K562 (cell line): ENCODE data around the gene ST8SIA2. TPM values are rescaled to one million over a fixed set of nuclear protein-coding genes. Genes with fewer than 3 reads are reported as not detected.

Experiments used
- ATAC-seq: fragments of 200-7000 bp; cut with Tn5 transposase; 3 replicates; pipeline ENCODE4 v1.9.1; 2020; ENCODE audit warnings: moderate library complexity
- BruUV-seq: library from RNA; stranded (reverse); fragments of 400-500 nt; replicated peaks from 2 replicates; lab custom pipeline; 2021; lab: Mats Ljungman, UMichigan
- CTCF ChIA-PET: fragments of 300-600 bp; formaldehyde crosslinking; extraction: SDS; loops from one replicate; lab custom pipeline; 2021; ENCODE audit warnings: low intra/inter-chr PET ratio; lab: Yijun Ruan, JAX
- POLR2A ChIA-PET: fragments of 300-600, 350-650 bp; sonication (Branson Sonifier 250); formaldehyde crosslinking; extraction: SDS; loops from one replicate; lab custom pipeline; 2021; ENCODE audit warnings: antibody characterized with exemption, inconsistent platforms; lab: Yijun Ruan, JAX
- DNase-seq, 4 experiments: peaks; one replicate each; pipeline versions ENCODE4 v3.0.0 to v3.0.0-alpha.2; 2011 to 2018; ENCODE audit warnings: low spot score in 3 of 4, mixed read lengths in 3 of 4; ENCODE audit errors: extremely low read depth in 1 of 4
- FAIRE-seq: peaks from 2 replicates; lab custom pipeline; 2011; peaks lifted over from hg19 to GRCh38; lab: Jason Lieb, UNC
- H2AFZ ChIP-seq: 2 replicates; pipeline ENCODE4 v1.6.0; 2011; ENCODE audit warnings: low read depth, low read length, control low read depth, inconsistent platforms
- H3K27ac ChIP-seq: fragments of 200-600 bp; 3 replicates; pipeline ENCODE4 v1.8.0; 2011; ENCODE audit warnings: low read depth, mild to moderate bottlenecking, control low read depth, inconsistent platforms, low read length, moderate library complexity, mixed read lengths; ENCODE audit errors: extremely low read depth
- H3K27me3 ChIP-seq, 2 experiments: fragments of 300-600 bp in 1 of 2; 2 replicates in 1 of 2; 3 replicates in 1 of 2; pipeline versions ENCODE4 v1.6.0 to v1.8.0; 2011; ENCODE audit warnings: inconsistent platforms in 2 of 2, low read length in 2 of 2, mild to moderate bottlenecking in 1 of 2, mixed read lengths in 1 of 2, moderate library complexity in 1 of 2; ENCODE audit not compliant: control insufficient read depth in 2 of 2, insufficient read depth in 2 of 2
- H3K36me3 ChIP-seq: fragments of 300-600 bp; 3 replicates; pipeline ENCODE4 v1.8.0; 2011; ENCODE audit warnings: mild to moderate bottlenecking, low read length, inconsistent platforms; ENCODE audit not compliant: control insufficient read depth, insufficient read depth
- H3K4me1 ChIP-seq, 2 experiments: fragments of 200-600 bp in 1 of 2; replicated peaks in 1 of 2; 2 replicates in 1 of 2; 3 replicates in 1 of 2; pipeline versions ENCODE4 v1.5.1 to v1.8.0; 2011; ENCODE audit warnings: inconsistent platforms in 2 of 2, low read length in 2 of 2, mild to moderate bottlenecking in 1 of 2, mixed read lengths in 1 of 2, moderate library complexity in 1 of 2; ENCODE audit not compliant: control insufficient read depth in 2 of 2, insufficient read depth in 2 of 2
- H3K4me2 ChIP-seq: 2 replicates; pipeline ENCODE4 v1.6.1; 2011; ENCODE audit warnings: low read length, control low read depth, inconsistent platforms, mixed read lengths; ENCODE audit not compliant: insufficient read depth
- H3K4me3 ChIP-seq: fragments of 200-600 bp; sonication (generic), shearing (Covaris generic); 2 replicates; pipeline ENCODE4 v1.5.1; 2016; ENCODE audit warnings: control low read depth, inconsistent platforms
- H3K79me2 ChIP-seq: fragments of 200-600 bp; 3 replicates; pipeline ENCODE4 v1.8.0; 2011; ENCODE audit warnings: low read length, inconsistent platforms; ENCODE audit not compliant: control insufficient read depth, insufficient read depth
- H3K9ac ChIP-seq, 2 experiments: 2 replicates each; pipeline versions ENCODE4 v1.6.0 to v1.6.1; 2011; ENCODE audit warnings: low read depth in 2 of 2, low read length in 2 of 2, control low read depth in 1 of 2, inconsistent platforms in 1 of 2, mild to moderate bottlenecking in 1 of 2, mixed read lengths in 1 of 2; ENCODE audit not compliant: insufficient read depth in 1 of 2
- H3K9me1 ChIP-seq: one replicate; pipeline ENCODE4 v1.6.0; 2011; ENCODE audit warnings: inconsistent platforms, mild to moderate bottlenecking, low read length, moderate library complexity; ENCODE audit not compliant: control insufficient read depth, insufficient read depth
- H3K9me3 ChIP-seq: replicated peaks from 2 replicates; pipeline ENCODE4 v1.5.1; 2011; ENCODE audit warnings: low read depth, low read length, inconsistent platforms; ENCODE audit not compliant: control insufficient read depth, insufficient read depth
- H4K20me1 ChIP-seq: replicated peaks from 2 replicates; pipeline ENCODE4 v1.6.1; 2011; ENCODE audit warnings: low read length, inconsistent platforms, mixed read lengths; ENCODE audit not compliant: control insufficient read depth, insufficient read depth
- PHF8 ChIP-seq: fragments of 200-600 bp; sonication (generic); IDR thresholded peaks from 2 replicates; pipeline ENCODE4 v1.6.1; 2012; ENCODE audit warnings: mixed run types, mild to moderate bottlenecking, inconsistent platforms, low read length, moderate library complexity, borderline replicate concordance
- RBM34 ChIP-seq: fragments of 200-400 bp; formaldehyde crosslinking; IDR thresholded peaks from 2 replicates; pipeline ENCODE4 v1.6.1; 2018; ENCODE audit warnings: low read length, borderline replicate concordance; ENCODE audit not compliant: insufficient read depth
- ZSCAN32 ChIP-seq: fragments of 450-650 bp; formaldehyde crosslinking; IDR thresholded peaks from 2 replicates; pipeline ENCODE4 v1.4.0; 2020; ENCODE audit warnings: mild to moderate bottlenecking, moderate library complexity
- WGBS: fragments of 100-300 bp; shearing (Covaris generic); methylation state at CpG from one replicate; pipeline ENCODE4 v1.1.6; 2016; ENCODE audit warnings: low coverage, mixed read lengths; ENCODE audit not compliant: insufficient coverage; ENCODE audit errors: missing lambda C conversion rate; 5-methylcytosine and 5-hydroxymethylcytosine counted together
- in situ Hi-C: fragments of 300-500 bp; cut with MboI; formaldehyde crosslinking; loops from 4 replicates; pipeline ENCODE4 v1.15.0; 2018; ENCODE audit warnings: inconsistent platforms, mixed read lengths
- intact Hi-C: fragments of 100-400 bp; cut with micrococcal nuclease; formaldehyde crosslinking; loops from 2 replicates; pipeline ENCODE4 v1.14.2; 2022
- polyA plus RNA-seq, 8 experiments: library from polyadenylated mRNA; depleted of rRNA in 4 of 8; stranded (reverse) in 5 of 8; unstranded in 3 of 8; fragments of >200 nt; fragmentation: Nextera tagmentation in 2 of 8; fragmentation: Illumina TruSeq in 1 of 8; extraction: Ambion mirVana in 2 of 8; extraction: Trizol in 1 of 8; gene quantifications; 2 replicates each; pipeline versions ENCODE4 v1.2.1 to v1.2.3, GENCODE V29; 2011 to 2014; ENCODE audit warnings: inconsistent platforms in 1 of 8, missing spikeins in 1 of 8
- total RNA-seq, 7 experiments: library from RNA; depleted of rRNA in 6 of 7; stranded (reverse); fragments of >200 nt in 6 of 7; fragmentation: Illumina TruSeq in 2 of 7; extraction: Trizol in 2 of 7; gene quantifications; 2 replicates each; pipeline versions ENCODE4 v1.2.1 to v1.2.3, GENCODE V29; 2011 to 2021; ENCODE audit warnings: low replicate concordance in 1 of 7

Gene ST8SIA2
- total and polyA plus RNA-seq, 9 of the 15 experiments (the other 6 are each of a cell fraction or from before 2014, with no cell fraction given) = not detected

GRCh38 chr15:92492551-92493115 lies 99.0 kb downstream of the ST8SIA2 start:
- no peaks in the 10 kb centered on the region for H3K36me3 ChIP-seq
- H4K20me1 ChIP-seq = no peaks in the 10 kb centered on the region
- H3K79me2 ChIP-seq = no peaks in the 10 kb centered on the region
- no peak for TF ChIP-seq PHF8
- POLR2A ChIA-PET = interaction anchor here (0.6 kb wide), 1 partner anchor 113 kb away, joined by 3 read pairs; no protein-coding TSS in a partner anchor
- intact Hi-C loops = no loop called here
- FAIRE-seq (no peak), ATAC-seq (no peak), DNase-seq (no peak)
- H3K27ac ChIP-seq = no peak overlapping the region
- in situ Hi-C loops = no loop called here
- no peaks in the 10 kb centered on the region for H3K4me1 ChIP-seq
- no peak overlapping the region for H3K9ac ChIP-seq
- H3K9me3 ChIP-seq = no peaks in the 10 kb centered on the region
- no TSS peak for BruUV-seq
- CTCF ChIA-PET = no interaction called here
- H2AFZ ChIP-seq = no peak overlapping the region
- no peak overlapping the region for H3K4me3 ChIP-seq
- H3K9me1 ChIP-seq = no peaks in the 10 kb centered on the region
- no peak overlapping the region for H3K4me2 ChIP-seq
- WGBS = 0% methylated on average over 7 of the region's 7 CpGs
- H3K27me3 ChIP-seq = peaks cover 0 to 15% of the 10 kb centered on the region in 2 experiments; a peak in 2 of 5 replicates

GRCh38 chr15:92494806-92495336 lies 101.2 kb downstream of the ST8SIA2 start:
- no peak overlapping the region for H3K27ac ChIP-seq
- ChIA-PET CTCF (no interaction called here), POLR2A (interaction anchor here (0.7 kb wide), 1 partner anchor 237 kb away, joined by 3 read pairs; no protein-coding TSS in a partner anchor)
- no peaks in the 10 kb centered on the region for H3K79me2 ChIP-seq
- peaks cover 0 to 15% of the 10 kb centered on the region in 2 experiments; a peak in 2 of 5 replicates for H3K27me3 ChIP-seq
- H3K9ac ChIP-seq = no peak overlapping the region
- H3K4me1 ChIP-seq = no peaks in the 10 kb centered on the region
- WGBS = 2% methylated on average over 6 of the region's 6 CpGs
- H3K9me1 ChIP-seq = no peaks in the 10 kb centered on the region
- TF ChIP-seq RBM34 = no peak
- TF ChIP-seq ZSCAN32 (CRISPR knock-in tag) = no peak
- TF ChIP-seq, all 486 proteins: peak for 0
- ATAC-seq (no peak), DNase-seq (no peak), FAIRE-seq (no peak)
- in situ Hi-C loops (no loop called here), intact Hi-C loops (no loop called here)
- Histone ChIP-seq H3K36me3 (no peaks in the 10 kb centered on the region), H3K4me3 (no peak overlapping the region), H4K20me1 (no peaks in the 10 kb centered on the region), H3K9me3 (no peaks in the 10 kb centered on the region), H3K4me2 (no peak overlapping the region), H2AFZ (no peak overlapping the region)
- no TSS peak for BruUV-seq
